Hematopoietic multipotent progenitor cell treated with erythropoietin and hydrocortisone succinate and interleukin-3 and kit ligand, for 17 days (in vitro differentiated cells): Measurements from ENCODE around the gene CACNA2D1.

Experiments used
- DNase-seq: peaks from one replicate; pipeline ENCODE4 v3.0.0-alpha.2; 2015; ENCODE audit warnings: low spot score

The CACNA2D1 gene

GRCh38 chr7:82226191-82226590 is 217.4 kb downstream of the CACNA2D1 start:
- DNase-seq, result no peak

- no peak for DNase-seq
These were observed 219.0 kb downstream of the CACNA2D1 start for GRCh38 chr7:82224529-82224928.

- DNase-seq, result no peak
These were observed 220.0 kb downstream of the CACNA2D1 start for GRCh38 chr7:82223580-82223979.

- DNase-seq, result no peak
These were observed 222.4 kb downstream of the CACNA2D1 start for GRCh38 chr7:82221152-82221674.

- no peak for DNase-seq
These were observed 231.1 kb downstream of the CACNA2D1 start for GRCh38 chr7:82212466-82212865.

GRCh38 chr7:82211333-82211732 is 232.2 kb downstream of the CACNA2D1 start:
- no peak for DNase-seq

GRCh38 chr7:82210416-82211184 is 233.0 kb downstream of the CACNA2D1 start:
- no peak for DNase-seq

GRCh38 chr7:82209179-82209747 is 234.3 kb downstream of the CACNA2D1 start:
- DNase-seq, result no peak

- no peak for DNase-seq
These were observed 238.9 kb downstream of the CACNA2D1 start for GRCh38 chr7:82204694-82205093.

- DNase-seq, result no peak
These were observed 240.6 kb downstream of the CACNA2D1 start for GRCh38 chr7:82202965-82203364.

GRCh38 chr7:82202107-82202506 is 241.5 kb downstream of the CACNA2D1 start:
- DNase-seq, result no peak

- no peak for DNase-seq
These were observed 243.0 kb downstream of the CACNA2D1 start for GRCh38 chr7:82200601-82201000.

- no peak for DNase-seq
These were observed 249.4 kb downstream of the CACNA2D1 start for GRCh38 chr7:82194016-82194643.

GRCh38 chr7:82188636-82189035 is 254.9 kb downstream of the CACNA2D1 start:
- no peak for DNase-seq

GRCh38 chr7:82185443-82185842 is 258.1 kb downstream of the CACNA2D1 start:
- DNase-seq, result no peak

- DNase-seq, result no peak
These were observed 259.9 kb downstream of the CACNA2D1 start for GRCh38 chr7:82183634-82184033.

- no peak for DNase-seq
These were observed 264.3 kb downstream of the CACNA2D1 start for GRCh38 chr7:82179311-82179710.

GRCh38 chr7:82175319-82175718 is 268.3 kb downstream of the CACNA2D1 start:
- no peak for DNase-seq

GRCh38 chr7:82173400-82174021 is 270.1 kb downstream of the CACNA2D1 start:
- no peak for DNase-seq

- no peak for DNase-seq
These were observed 270.7 kb downstream of the CACNA2D1 start for GRCh38 chr7:82172881-82173280.

- DNase-seq, result no peak
These were observed 271.6 kb downstream of the CACNA2D1 start for GRCh38 chr7:82172017-82172416.

GRCh38 chr7:82167558-82168314 is 275.8 kb downstream of the CACNA2D1 start:
- no peak for DNase-seq
